Fibroblast of lung (primary cell): ENCODE results near the gene TMEM258. TPM values are rescaled to one million over a fixed set of nuclear protein-coding genes. Genes with fewer than 3 reads are reported as not detected.

Experiments
- DNase-seq, 2 donors: peaks; one replicate each; pipeline versions ENCODE4 v3.0.0 to v3.0.0-alpha.2; 2010; ENCODE audit warnings: low read depth in 2 of 2
- H2AFZ ChIP-seq: 2 replicates; pipeline ENCODE4 v1.5.1; 2012; ENCODE audit warnings: low read length, control low read depth, inconsistent platforms
- H3K27ac ChIP-seq: 2 replicates; pipeline ENCODE4 v1.5.1; 2011; ENCODE audit warnings: low read length, control low read depth; ENCODE audit not compliant: insufficient read depth
- H3K27me3 ChIP-seq: 2 replicates; pipeline ENCODE4 v1.5.1; 2011; ENCODE audit warnings: mild to moderate bottlenecking, low read length; ENCODE audit not compliant: control insufficient read depth, insufficient read depth
- H3K36me3 ChIP-seq: 2 replicates; pipeline ENCODE4 v1.5.1; 2011; ENCODE audit warnings: low read length; ENCODE audit not compliant: control insufficient read depth, insufficient read depth
- H3K4me1 ChIP-seq: 2 replicates; pipeline ENCODE4 v1.5.1; 2011; ENCODE audit warnings: low read length; ENCODE audit not compliant: control insufficient read depth, insufficient read depth; ENCODE audit errors: extremely low read depth
- H3K4me2 ChIP-seq: 2 replicates; pipeline ENCODE4 v1.5.1; 2011; ENCODE audit warnings: low read length, control low read depth; ENCODE audit not compliant: insufficient read depth; ENCODE audit errors: extremely low read depth
- H3K4me3 ChIP-seq, 4 experiments: fragments of 200-600 bp in 1 of 4; sonication (generic) in 1 of 4; replicated peaks in 1 of 4; 2 replicates each; pipeline ENCODE4 v1.5.1; 2011 to 2016; ENCODE audit warnings: low read length in 4 of 4, low read depth in 3 of 4, mild to moderate bottlenecking in 3 of 4, control low read depth in 2 of 4, inconsistent platforms in 1 of 4, mixed read lengths in 1 of 4; ENCODE audit not compliant: insufficient read depth in 1 of 4; ENCODE audit errors: control extremely low read depth in 1 of 4
- H3K79me2 ChIP-seq: 2 replicates; pipeline ENCODE4 v1.5.1; 2012; ENCODE audit warnings: mild to moderate bottlenecking, low read length, inconsistent platforms; ENCODE audit not compliant: control insufficient read depth, insufficient read depth
- H3K9ac ChIP-seq: 2 replicates; pipeline ENCODE4 v1.5.1; 2011; ENCODE audit warnings: mild to moderate bottlenecking, low read length, control low read depth; ENCODE audit not compliant: insufficient read depth
- H3K9me3 ChIP-seq: 2 replicates; pipeline ENCODE4 v1.5.1; 2012; ENCODE audit warnings: low read depth, low read length; ENCODE audit not compliant: control insufficient read depth, insufficient read depth
- H4K20me1 ChIP-seq: 2 replicates; pipeline ENCODE4 v1.5.1; 2011; ENCODE audit warnings: low read length; ENCODE audit not compliant: control insufficient read depth, insufficient read depth; ENCODE audit errors: extremely low read depth
- EZH2 ChIP-seq: IDR thresholded peaks from 2 replicates; pipeline ENCODE4 v1.5.1; 2012; ENCODE audit warnings: low read length, control low read depth, mild to moderate bottlenecking; ENCODE audit errors: missing control alignments
- polyA plus RNA-seq, 2 donors: library from polyadenylated mRNA; depleted of rRNA in 1 of 2; stranded (reverse) in 1 of 2; unstranded in 1 of 2; fragments of >200 nt; gene quantifications; 2 replicates each; pipeline ENCODE4 v1.2.1, GENCODE V29; 2011 to 2012; ENCODE audit warnings: missing spikeins in 1 of 2
- total RNA-seq: library from RNA; depleted of rRNA; stranded (reverse); fragments of >200 nt; gene quantifications from 2 replicates; pipeline ENCODE4 v1.2.1, GENCODE V29; 2014
- TF ChIP-seq, protein P1 (sequence below), 2 donors: IDR thresholded peaks in 1 of 2; conservative IDR thresholded peaks in 1 of 2; 1 replicate in 1 of 2; 2 replicates in 1 of 2; pipeline ENCODE4 v1.5.1; 2011 to 2012; ENCODE audit warnings: low read length in 2 of 2, control low read depth in 1 of 2, inconsistent platforms in 1 of 2, low read depth in 1 of 2, mild to moderate bottlenecking in 1 of 2

Gene TMEM258
- total and polyA plus RNA-seq, 2 donors (not counting 1 experiment from before 2014, with no cell fraction given) = 173 to 245 TPM

DNA sequence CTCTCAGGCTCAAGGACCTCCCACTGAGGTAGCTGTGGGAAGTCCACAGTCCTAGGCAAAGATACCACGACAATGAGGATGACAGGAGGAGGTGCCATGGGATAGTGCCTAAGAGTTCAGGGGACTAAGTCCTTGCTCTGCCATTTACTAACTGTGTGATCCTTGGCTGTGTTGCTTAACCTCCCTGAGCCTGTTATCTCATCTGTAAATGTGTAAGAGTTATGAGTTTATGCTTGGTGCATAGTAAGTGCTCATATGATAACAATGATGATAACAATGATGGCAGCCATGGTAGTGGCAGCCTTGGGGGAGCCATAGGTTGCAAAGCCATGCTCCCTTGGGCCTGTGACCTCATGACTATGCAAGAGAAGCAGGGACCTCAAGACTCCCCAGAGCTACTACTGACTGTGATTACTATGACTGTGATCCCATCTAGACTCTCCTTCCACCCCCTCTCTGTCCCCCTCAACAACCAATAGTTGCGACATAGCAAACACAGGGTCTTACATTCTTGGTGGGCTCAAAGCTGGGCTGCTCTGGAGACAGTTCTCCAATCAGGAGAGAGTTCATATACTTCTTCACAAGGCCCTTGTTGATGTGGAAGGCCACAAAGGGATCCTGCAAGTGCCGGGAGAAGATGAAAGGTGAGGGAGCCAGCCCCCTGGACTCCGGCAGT, 20.5 kb upstream of the TMEM258 start:
- Histone ChIP-seq H3K27ac (no peak overlapping the region), H2AFZ (no peak overlapping the region), H3K9ac (no peak overlapping the region), H3K36me3 (peaks cover 24% of the 10 kb centered on the region), H3K79me2 (peaks cover 11% of the 10 kb centered on the region), H3K27me3 (no peaks in the 10 kb centered on the region), H3K9me3 (no peaks in the 10 kb centered on the region), H4K20me1 (no peaks in the 10 kb centered on the region), H3K4me3 (no peak overlapping the region), H3K4me1 (peaks cover 3% of the 10 kb centered on the region), H3K4me2 (no peak overlapping the region)
- DNase-seq = no peak
- TF ChIP-seq, protein P1, sequence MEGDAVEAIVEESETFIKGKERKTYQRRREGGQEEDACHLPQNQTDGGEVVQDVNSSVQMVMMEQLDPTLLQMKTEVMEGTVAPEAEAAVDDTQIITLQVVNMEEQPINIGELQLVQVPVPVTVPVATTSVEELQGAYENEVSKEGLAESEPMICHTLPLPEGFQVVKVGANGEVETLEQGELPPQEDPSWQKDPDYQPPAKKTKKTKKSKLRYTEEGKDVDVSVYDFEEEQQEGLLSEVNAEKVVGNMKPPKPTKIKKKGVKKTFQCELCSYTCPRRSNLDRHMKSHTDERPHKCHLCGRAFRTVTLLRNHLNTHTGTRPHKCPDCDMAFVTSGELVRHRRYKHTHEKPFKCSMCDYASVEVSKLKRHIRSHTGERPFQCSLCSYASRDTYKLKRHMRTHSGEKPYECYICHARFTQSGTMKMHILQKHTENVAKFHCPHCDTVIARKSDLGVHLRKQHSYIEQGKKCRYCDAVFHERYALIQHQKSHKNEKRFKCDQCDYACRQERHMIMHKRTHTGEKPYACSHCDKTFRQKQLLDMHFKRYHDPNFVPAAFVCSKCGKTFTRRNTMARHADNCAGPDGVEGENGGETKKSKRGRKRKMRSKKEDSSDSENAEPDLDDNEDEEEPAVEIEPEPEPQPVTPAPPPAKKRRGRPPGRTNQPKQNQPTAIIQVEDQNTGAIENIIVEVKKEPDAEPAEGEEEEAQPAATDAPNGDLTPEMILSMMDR (conservative IDR thresholded peaks at IDR 0.05 in 1 of 2, IDR thresholded peaks at IDR 0.05 in 1 of 2; ENCODE audit: low read depth in 1 of 2, low read length in 2 of 2) = no peak
- TF ChIP-seq EZH2 = no peak

DNA sequence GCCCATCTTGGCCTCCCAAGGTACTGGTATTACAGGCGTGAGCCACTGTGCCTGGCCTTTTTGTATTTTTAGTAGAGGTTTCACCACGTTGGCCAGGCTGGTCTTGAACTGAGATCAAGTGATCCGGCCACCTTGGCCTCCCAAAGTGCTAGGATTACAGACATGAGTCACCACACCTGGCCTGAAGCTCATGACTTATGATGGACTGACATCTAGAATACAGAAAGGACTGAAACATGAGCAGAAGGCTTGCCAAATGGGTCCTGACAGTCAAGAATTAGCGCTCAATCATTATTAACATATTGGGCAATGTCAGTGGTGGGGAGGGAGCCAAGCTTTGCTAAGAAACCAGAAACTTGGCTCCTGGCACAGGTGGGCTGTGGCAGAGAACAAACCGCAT, 19.4 kb upstream of the TMEM258 start:
- TF ChIP-seq EZH2 = no peak
- TF ChIP-seq, protein P1 (conservative IDR thresholded peaks at IDR 0.05 in 1 of 2, IDR thresholded peaks at IDR 0.05 in 1 of 2; ENCODE audit: low read depth in 1 of 2, low read length in 2 of 2) = no peak
- Histone ChIP-seq H3K9ac (no peak overlapping the region), H3K36me3 (peaks cover 24% of the 10 kb centered on the region), H3K27me3 (no peaks in the 10 kb centered on the region), H3K4me1 (peaks cover 3% of the 10 kb centered on the region), H3K4me2 (no peak overlapping the region), H2AFZ (no peak overlapping the region), H3K9me3 (no peaks in the 10 kb centered on the region), H3K4me3 (no peak overlapping the region), H3K27ac (no peak overlapping the region), H3K79me2 (peaks cover 11% of the 10 kb centered on the region), H4K20me1 (no peaks in the 10 kb centered on the region)
- no peak for DNase-seq

DNA sequence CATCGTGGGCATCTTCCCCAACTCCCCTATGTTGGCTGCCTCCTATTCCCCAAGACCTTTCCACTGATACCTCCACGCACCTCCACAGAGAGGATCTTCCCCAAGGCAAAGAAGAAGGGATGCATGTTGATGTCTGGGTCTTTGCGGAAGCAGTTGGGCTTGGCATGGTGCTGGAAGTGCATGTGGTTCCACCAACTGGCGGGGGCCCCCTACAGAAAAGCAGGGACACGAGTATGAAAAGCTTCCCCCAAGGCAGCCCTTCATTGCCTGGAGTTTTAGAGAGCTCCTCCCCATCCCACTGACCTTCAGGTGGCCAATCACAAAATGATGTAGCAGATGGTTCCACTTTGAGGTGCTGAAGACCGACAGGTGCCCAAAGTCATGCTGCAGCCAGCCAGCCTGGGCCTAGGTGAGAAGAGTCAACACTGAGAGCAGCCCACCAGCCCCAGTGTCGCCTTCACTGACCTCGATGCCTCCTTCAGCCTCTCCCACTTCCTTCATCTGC, 18.3 kb upstream of the TMEM258 start:
- H3K4me2 ChIP-seq = no peak overlapping the region
- no peak for DNase-seq

More for the DNA sequence above, 18.3 kb upstream of the TMEM258 start:
- H3K9ac ChIP-seq = no peak overlapping the region
- peaks cover 28% of the 10 kb centered on the region for H3K36me3 ChIP-seq
- no peak overlapping the region for H2AFZ ChIP-seq
- no peaks in the 10 kb centered on the region for H3K9me3 ChIP-seq
- H3K27me3 ChIP-seq = no peaks in the 10 kb centered on the region
- H3K4me3 ChIP-seq = no peak overlapping the region
- H3K27ac ChIP-seq = no peak overlapping the region
- TF ChIP-seq, protein P1 (conservative IDR thresholded peaks at IDR 0.05 in 1 of 2, IDR thresholded peaks at IDR 0.05 in 1 of 2; ENCODE audit: low read depth in 1 of 2, low read length in 2 of 2) = no peak
- TF ChIP-seq EZH2 = no peak
- no peaks in the 10 kb centered on the region for H4K20me1 ChIP-seq
- H3K79me2 ChIP-seq = peaks cover 9% of the 10 kb centered on the region
- H3K4me1 ChIP-seq = peaks cover 3% of the 10 kb centered on the region
